Stimulated activated CD8-positive, alpha-beta memory T cell treated with anti-CD3 and anti-CD28 coated beads, Interleukin-7, amount 100 ng/mL, for 48 hours (primary cell): ENCODE measurements around the gene VKORC1.

ENCODE experiments used
- DNase-seq, 2 donors: peaks; one replicate each; pipeline ENCODE4 v3.0.0-alpha.2; 2020; ENCODE audit warnings: low read depth in 1 of 2; ENCODE audit errors: extremely low read depth in 1 of 2

The VKORC1 gene

DNA sequence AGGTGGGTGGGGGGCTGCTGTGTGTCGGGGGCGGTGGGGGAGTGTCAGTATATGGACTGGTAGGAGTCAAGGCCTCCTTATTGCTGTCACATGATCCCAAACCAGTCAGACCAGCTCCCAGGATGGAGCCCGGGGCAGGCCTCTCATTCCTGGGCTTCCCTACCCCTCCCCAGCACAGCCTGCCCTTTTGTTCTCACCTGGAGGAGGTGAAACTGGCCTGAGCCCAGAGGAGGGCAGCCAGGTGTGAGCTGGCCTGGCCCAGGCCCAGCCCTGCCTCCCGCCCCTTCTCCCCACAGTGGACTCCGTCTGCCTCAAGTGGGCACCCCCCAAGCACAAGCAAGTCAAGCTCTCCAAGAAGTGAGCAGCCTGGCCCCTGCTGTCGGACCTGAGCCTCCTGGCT, 36.3 kb upstream of the VKORC1 start:
- no peak for DNase-seq

DNA sequence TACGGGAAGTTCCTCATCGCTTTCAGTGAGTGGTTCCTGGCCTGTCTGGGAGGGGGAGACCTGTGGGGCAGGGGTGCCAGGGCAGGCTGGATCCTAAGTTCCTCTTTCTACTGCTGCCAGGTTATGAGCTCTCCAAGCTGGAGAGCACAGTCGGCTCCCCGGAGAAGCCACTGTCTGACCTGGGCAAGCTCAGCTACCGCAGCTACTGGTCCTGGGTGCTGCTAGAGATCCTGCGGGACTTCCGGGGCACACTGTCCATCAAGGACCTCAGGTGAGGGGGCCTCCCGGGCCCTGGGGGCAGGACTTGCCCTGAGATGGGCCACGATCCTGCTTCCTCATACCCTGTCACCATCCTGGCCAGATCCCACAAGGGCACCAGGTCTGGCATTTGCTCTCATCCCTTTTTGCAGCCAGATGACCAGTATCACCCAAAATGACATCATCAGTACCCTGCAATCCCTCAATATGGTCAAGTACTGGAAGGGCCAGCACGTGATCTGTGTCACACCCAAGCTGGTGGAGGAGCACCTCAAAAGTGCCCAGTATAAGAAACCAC, 35.8 kb upstream of the VKORC1 start:
- no peak for DNase-seq

DNA sequence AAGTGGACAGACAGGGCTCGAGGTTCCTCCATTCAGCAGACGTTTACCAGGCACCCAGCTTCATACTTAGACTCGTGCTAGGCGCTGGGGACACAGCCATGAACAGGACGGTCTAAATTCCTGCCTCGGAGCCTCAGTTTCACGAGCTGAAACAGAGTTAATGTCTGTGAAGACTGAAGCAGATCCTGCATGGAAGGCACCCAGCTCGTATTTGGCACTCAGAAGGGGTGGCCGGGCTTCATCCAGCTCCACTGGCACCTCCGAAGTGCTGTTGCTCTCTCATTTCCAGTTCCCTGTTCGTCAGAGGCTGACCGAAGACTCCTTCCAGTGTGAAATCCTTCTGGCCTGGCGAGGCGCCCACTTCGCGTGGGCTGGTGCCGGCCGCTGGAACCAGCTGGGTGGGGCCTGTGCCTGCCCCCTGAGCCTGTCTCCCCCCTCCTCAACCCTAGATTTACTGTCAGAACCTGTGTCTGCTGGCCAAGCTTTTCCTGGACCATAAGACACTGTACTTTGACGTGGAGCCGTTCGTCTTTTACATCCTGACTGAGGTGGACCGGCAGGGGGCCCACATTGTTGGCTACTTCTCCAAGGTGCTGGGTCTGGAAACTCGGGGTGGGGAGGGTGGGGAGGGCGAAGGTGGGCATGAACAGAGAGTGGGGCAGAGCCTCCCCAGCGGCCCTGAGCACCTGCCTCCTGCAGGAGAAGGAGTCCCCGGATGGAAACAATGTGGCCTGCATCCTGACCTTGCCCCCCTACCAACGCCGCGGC, 35.2 kb upstream of the VKORC1 start:
- DNase-seq: no peak

DNA sequence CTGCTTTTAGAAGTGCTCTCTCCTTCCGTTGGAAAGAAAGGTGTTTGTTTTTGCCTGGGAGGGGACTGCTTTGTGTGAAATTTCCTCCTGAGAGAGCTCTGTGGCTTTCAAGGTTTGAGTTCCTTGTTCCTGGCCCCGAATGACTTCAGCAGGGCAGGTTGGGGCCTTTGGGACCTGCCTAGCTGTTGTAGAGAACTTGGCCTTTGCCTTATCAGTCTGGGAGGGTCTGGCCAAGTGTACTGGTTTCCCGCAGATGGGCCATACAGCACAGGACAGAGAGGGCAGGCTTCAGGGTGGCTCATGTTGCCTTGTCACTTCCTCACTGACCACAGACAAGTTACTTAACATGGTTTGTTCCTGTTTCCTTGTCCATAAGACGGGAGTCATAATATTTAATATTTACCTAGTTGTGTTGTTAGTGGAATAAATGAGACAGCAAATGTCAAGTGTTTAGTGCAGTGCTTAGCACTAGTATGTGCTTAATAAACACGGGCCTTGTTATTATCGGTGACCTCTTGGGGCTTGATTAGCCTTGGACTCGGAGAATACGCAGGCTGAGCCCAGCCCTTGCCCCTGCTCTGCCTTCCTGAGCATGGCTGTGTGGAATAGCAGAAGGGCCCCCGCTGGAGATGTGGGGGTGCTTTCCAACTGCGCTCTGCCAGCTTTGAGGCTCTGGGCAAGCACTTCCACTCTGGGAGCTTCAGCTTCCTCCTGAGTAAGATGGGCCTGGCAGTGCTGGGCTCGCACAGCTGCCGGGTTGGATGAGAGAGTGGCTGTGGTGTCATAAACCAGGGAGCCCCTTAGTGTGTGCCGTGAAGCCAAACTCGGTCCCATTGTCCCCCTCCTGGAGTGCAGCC, 34.3 kb upstream of the VKORC1 start:
- DNase-seq: no peak

DNA sequence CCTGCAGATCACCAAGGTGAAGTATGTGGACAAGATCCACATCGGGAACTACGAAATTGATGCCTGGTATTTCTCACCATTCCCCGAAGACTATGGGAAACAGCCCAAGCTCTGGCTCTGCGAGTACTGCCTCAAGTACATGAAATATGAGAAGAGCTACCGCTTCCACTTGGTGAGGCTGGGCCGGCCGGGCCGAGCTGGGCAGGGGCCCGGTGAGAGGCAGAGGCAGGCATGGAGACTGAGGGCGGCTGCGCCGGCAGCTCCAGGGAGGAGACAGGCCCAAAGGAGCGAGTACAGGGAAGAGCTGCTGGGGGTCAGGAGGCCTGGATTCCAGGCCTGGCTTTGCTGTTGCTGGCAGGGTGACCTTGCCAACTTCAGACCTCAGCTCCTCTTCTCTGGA, 32.6 kb upstream of the VKORC1 start:
- DNase-seq: no peak

DNA sequence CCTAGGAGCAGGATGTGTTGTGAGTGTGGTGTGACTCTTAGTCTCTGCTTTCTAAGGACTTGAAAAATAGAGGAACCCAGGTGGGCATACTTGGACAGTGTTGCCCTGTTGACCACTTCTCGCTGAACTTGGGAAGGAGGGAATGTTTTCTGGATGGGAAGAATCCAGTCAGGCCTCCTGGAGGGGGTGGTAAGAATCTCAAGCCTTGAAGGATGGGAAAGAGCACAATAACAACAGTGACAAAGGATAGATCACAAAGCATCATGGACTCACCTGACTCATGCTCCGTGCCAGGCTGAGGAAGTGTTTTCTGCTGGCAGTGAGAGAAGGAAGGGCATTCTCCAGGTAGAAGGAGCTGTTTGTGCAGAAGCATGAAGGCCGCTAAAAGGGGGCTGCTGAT, 31.2 kb upstream of the VKORC1 start:
- no peak for DNase-seq

DNA sequence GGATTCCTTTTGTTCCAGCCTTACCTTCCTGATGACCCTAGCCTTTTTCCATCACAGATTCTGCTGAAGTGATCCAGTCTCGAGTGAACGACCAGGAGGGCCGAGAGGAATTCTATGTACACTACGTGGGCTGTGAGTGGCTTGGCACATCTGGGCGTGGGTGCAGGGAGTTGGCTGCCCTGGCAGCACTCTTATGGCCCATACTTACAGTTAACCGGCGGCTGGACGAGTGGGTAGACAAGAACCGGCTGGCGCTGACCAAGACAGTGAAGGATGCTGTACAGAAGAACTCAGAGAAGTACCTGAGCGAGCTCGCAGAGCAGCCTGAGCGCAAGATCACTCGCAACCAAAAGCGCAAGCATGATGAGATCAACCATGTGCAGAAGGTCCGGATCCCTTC, 25.5 kb upstream of the VKORC1 start:
- DNase-seq: no peak

DNA sequence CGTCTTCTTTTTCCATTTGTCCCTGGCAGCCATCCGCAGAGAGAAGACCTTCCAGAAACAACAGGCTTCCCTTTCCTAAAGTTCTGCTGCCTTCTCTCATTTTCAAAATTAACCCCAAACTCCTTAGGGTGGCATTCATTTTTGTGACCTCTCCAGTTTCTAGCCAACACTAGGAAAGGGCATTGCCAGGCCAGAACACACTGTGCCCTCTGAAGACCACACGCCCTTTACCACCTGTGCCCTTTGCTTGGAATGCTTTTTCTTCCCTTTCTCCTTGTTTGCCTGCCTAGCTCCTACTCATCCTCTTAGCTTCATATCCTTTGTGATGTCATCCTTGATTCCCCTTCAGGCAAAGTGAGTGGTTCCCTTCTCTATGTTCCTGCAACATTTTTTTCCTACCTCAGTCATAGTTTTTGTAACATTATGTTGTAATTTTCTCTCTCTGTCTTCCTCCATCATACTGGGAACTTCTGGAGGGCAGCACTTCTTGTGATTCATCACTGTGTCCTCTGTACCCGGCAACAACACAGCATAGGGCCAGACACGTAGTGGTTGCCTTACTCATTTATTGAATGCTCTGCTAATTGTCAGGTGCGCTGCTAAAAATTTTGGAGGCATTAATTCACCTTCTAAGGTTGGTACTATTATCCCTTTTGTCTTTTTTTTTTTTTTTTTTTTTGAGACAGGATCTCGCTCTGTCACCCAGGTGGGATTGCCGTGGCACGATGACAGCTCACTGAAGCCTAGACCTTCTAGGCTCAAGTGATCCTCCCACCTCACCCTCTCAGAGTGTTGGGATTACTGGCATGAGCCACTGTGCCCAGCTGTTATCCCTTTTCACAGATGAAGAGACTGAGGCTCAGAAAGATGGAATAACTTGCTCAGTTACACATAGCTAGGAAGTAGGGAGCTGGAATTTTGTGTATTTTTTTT, 23.9 kb upstream of the VKORC1 start:
- DNase-seq: no peak

DNA sequence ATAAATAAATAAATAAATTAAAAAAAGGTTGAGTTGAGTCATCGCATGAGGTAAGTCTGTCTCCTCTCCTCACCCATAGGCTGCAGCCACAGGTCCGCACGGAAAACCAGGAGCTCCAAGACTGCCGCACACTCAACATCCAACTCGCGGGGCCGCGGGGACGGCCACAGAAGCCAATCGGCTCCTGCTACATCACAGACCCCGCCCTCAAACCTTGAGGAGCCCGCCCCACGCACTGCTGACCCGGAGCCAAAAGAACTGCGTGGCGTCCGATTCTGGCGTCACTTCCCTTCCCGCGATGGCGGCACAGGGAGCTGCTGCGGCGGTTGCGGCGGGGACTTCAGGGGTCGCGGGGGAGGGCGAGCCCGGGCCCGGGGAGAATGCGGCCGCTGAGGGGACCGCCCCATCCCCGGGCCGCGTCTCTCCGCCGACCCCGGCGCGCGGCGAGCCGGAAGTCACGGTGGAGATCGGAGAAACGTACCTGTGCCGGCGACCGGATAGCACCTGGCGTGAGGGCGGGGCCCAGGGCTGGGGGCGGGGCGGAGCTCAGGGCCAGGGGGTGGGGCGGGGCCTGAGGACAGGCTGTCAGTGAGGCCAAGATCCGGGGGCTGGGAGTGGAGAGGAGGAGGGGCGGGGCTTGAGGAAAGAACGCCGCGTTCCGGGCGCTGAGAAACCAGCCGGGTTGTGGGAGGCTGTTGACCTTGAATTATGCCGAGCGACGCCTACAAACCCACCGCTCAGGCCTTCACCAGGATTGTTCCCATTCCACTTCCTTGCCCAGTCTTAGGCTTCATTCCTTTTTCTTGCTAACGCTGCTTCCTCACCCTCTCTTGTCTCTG, 23.0 kb upstream of the VKORC1 start, which contains the start of gene KAT8:
TSS of gene KAT8 (plus strand) at position 281 of the 839 bp plus-strand sequence. CDS start at position 299, 18 bp downstream.
- peak; percentile 94 to 98 for DNase-seq

DNA sequence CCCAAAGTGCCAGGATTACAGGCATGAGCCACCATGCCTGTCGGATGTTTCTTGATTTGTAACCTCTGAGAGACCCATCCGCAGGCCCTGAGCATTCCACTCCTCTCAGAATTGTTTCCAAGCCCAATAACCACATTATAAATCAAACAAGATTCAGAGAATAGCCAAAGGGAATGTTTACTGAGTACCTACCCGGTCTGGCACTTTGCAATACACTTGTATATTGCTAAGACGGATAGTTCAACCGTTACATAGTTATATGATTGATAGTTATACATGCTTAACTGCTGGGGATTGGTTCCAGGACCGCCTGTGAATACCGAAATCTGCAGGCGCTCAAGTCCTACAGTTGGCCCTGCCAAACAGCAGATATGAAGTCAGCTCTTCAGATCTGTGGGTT, 19.9 kb upstream of the VKORC1 start:
- no peak for DNase-seq

DNA sequence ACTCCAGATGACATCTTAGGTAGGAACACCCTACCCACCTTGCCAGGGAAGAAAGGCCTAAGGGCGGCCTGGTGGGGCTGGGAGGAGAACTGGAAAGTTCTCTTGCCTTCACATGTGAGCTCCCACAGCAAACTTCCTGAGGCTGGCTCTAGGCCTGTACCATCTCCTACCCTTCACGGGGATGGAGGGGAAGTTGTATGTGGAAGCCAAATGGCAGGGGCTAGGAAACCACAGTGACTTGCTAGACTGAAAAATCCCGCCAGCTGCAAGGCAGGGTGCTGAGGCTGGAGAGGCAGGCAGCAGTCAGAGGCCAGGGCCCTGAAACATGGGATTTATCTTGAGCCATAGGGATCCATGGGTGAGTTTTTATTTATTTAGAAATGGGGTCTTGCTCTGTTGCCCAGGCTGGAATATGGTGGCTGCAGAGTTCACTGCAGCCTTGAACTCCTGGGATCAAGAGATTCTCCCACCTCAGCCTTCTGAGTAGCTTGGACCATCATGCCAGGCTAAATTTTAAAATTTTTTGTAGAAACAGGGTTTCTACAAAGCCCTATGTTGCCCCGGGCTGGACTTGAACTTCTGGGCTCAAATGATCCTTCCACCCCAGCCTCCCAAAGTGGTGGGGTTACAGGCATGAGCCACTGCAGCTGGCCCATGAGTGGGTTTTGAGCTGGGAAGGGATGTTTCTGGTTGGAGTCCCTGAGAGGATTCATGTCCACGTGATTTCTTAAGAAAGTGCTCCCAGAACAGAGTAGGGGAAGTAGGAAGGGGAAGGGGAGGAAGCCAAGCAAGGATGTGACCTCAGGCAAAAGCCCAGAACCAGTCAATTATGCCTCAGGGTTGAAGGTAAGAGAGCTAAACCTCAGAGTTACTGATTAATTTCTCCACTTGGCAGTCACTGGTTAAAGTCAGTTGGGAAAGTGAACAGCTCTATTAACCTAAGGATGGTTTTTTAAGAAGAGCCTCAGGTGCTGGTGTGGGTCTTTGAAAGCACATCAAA, 18.8 kb upstream of the VKORC1 start:
- no peak for DNase-seq

DNA sequence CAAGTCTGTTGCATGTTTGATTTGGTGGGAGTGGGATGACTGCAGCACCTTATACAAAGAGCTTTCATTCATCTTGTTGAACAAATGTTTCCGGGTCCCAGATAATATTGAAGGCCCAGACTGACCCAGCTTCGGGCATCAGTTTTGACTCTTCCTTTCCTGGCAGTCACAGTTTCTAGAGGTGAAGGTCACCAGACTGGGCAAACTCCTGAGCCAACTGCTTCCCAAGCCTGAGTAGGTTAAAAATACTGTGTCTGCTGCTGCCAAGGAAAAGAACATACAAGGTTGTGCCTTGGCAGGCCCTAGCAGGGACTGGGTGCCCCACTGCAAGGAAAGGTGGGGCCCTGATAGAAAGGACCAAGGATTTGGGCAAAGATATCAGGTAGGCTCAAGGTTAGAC, 18.1 kb upstream of the VKORC1 start:
- no peak for DNase-seq

DNA sequence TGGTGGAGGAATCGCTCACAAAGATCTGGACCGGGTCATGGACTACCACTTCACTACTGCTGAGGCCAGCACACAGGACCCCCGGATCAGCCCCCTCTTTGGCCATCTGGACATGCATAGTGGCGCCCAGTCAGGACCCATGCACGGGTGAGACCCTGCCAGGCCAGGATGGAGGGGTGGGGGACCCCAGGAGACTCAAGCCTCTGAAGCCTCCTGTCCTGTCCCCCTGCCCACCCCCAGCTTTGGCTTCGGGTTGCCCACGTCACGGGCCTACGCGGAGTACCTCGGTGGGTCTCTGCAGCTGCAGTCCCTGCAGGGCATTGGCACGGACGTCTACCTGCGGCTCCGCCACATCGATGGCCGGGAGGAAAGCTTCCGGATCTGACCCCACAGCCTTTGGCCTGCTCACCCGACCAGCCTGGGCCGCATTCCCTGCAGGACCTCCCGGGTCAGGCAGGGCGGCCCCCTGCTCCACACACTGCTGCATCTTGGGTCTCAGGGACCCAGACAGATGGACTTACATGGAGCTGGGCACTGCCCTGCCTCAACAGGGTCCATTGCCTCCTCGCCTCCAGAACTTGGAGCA, 17.4 kb upstream of the VKORC1 start:
- no peak for DNase-seq

DNA sequence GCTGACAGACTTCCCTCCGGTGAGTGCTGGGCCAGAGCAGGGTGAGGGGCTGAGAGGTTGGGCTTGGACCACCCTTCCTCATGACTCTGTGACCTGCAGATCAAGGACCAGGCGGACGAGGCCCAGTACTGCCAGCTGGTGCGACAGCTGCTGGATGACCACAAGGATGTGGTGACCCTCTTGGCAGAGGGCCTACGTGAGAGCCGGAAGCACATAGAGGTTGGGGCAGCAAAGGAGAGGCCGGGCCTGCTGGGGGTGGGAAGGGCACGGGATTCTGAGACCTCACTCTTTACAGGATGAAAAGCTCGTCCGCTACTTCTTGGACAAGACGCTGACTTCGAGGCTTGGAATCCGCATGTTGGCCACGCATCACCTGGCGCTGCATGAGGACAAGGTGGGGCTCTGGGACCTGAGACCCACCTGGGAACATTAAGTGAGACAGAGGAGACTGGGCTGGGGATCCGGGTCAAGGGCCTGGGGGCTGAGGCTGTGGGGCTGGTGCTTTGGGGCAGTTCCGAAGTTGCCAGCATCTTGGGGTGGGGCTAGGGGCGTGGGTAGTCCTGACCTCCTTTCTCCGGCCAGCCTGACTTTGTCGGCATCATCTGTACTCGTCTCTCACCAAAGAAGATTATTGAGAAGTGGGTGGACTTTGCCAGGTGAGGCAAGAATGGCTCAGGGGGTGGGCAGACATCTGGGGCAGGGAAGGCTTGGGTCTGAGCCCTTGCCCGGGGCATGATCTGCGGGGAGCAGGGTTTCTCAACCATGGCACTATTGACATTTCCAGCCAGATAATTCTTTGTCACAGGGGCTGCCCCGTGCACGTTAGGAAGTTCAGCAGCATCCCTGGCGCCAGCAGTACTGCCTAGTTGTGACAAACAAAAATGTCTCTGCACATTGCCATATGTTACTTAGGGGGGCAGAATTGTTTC, 15.8 kb upstream of the VKORC1 start:
- DNase-seq: no peak

DNA sequence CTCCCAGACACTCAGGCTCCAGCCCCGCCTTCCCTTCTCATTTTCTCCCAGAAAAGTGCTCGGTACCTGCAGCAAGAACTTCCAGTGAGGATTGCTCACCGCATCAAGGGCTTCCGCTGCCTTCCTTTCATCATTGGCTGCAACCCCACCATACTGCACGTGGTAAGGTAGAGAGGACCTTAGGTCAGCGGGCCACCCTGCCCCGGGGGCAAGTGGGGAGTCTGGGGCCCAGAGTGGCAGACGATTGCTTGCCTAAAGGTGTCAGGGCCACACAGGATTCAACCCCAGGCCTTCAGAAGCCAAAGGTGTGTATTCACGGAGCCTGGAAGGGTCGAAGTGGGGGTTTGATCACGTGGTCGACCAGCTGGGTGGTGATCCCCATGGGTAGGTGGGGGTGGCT, 15.0 kb upstream of the VKORC1 start:
- no peak for DNase-seq

DNA sequence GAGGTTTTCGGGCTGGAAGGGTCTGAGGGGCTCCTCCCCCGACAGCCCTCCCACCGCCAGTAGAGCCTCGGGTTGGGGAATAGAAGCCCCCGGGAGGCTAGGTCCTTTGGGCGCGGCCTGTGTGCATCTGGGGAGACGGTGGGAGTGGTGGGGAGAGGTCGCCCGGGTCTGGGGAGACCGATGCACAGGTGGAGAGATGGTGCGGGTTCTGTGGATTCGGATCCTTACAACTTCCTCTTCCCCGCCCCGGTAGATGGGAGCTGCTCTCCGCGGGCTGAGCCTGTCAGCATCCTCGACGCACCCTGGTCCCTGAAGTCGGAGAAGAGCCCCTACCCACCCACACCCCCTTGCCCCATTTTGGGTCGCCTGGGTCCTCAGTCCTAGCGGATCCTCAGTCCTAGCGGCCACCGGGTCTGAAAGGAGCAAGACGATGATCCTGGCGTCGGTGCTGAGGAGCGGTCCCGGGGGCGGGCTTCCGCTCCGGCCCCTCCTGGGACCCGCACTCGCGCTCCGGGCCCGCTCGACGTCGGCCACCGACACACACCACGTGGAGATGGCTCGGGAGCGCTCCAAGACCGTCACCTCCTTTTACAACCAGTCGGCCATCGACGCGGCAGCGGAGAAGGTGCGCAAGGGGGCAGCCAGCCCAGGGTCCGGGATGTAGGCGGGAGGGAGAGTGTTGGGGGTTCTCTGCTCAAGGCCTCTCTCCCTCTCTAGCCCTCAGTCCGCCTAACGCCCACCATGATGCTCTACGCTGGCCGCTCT, 14.4 kb upstream of the VKORC1 start:
- no peak for DNase-seq
